Stimulated activated CD8-positive, alpha-beta memory T cell treated with anti-CD3 and anti-CD28 coated beads, Interleukin-7, amount 100 ng/mL, for 1 hour (primary cell): ENCODE results near the gene ELOB.

Experiments used
- DNase-seq, 2 donors: peaks; one replicate each; pipeline ENCODE4 v3.0.0-alpha.2; 2020; ENCODE audit warnings: low read depth in 2 of 2

ELOB gene

DNA sequence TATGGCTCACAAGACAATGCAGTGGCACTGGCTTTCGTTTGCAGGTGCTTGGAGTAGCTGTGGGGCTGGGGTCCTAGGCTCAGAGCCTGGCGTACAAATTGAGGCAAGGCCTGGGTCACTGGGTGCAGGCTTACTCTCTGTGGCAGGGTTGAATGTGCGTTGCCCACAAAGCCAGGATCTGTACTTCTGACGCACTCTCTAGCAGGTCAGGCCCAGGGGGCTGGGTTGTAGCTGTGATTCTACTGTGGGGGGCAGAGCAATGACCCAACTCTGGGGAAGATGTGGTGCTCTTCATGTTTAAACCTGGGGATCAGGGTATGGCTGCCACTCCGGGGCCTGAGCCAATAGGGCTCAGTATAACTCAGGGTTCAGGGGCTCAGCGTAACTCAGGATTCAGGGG, 33.6 kb upstream of the ELOB start:
- no peak for DNase-seq

DNA sequence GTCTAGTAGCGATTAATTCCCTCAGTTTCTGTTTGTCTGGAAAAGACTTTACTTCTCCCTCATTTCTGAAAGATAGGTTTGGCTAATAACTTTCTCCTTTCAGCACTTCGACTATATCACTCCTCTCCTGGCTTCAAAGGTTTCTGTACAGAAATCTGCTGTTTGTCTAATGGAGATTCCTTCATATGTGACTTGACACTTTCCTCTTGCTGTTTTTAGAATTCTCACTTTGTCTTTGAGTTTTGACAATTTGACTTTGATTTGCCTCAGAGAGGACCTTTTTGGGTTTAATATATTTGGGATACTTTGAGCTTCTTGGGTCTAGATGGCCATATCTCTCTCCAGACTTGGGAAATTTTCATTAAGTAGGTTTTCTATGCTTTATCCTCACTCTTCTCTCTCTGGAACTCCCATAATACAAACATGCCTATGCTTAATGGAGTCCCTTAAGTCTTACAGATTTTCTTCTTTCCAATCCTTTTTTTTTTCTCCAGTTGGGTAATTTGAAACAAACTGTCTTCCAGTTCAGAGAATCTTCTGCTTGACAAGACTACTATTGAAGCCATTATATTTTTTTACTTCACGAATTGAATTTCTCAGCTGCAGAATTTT, 32.2 kb upstream of the ELOB start:
- no peak for DNase-seq

GRCh38 chr16:2808181-2808580, 31.1 kb upstream of the ELOB start:
- DNase-seq, result no peak

DNA sequence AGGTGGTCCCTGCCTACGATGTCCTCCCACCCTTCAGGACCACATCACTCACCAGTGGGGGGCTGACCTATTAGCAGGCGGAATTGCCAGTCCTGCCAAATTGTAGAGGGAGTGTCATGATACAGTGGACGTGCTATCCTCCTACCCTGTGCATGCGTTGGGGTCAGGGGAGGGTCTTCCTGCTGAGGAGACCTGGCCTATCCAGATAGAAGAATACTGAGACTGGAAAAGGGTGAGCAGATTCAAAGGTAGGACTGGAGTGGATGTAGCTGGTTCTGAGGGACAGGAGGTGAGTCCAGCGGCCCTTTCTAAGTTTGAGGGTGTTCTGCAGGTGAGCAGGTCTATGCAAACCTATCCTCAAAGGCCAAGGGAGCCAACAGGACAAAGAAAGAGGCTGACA, 29.2 kb upstream of the ELOB start:
- DNase-seq, result no peak

DNA sequence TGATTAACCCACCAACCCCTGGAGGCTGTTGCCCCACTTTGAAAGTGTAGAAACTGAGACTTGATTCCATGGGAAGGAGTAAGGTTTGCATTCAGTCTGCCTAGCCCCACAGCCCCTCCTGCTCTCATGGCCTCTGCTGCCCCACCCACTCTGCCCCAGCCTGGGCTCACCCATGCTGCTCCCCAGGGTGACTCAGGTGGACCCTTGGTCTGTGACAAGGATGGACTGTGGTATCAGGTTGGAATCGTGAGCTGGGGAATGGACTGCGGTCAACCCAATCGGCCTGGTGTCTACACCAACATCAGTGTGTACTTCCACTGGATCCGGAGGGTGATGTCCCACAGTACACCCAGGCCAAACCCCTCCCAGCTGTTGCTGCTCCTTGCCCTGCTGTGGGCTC, 27.6 kb upstream of the ELOB start:
- no peak for DNase-seq

DNA sequence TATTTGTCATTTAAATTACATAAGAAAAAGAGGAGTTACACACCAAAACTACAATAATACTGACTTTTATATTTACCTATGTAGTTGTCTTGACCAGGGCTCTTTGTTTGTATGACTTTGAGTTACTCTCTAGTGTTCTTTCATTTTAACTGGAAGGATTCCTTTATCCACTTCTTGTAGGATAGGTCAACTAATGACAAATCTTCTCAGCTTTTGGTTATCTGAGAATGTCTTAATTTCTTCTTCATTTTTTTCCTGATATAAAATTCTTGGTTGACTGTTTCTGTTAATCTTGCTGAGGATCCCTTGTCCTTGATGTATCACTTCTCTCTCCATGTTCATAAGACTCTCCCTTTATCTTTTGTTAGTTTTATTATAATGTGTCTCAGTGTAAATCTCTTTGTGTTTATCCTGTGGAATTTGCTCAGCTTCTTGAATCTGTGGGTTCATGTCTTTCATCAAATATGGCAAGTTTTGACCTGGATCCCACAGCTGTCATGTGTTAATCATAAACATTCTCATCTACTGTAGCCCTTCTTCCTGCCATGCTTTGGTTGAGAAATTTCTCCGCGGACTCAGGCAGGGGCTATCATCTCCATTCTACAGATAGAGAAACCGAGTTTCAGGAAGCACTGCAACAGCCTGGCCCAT, 26.6 kb upstream of the ELOB start:
- DNase-seq, result no peak

DNA sequence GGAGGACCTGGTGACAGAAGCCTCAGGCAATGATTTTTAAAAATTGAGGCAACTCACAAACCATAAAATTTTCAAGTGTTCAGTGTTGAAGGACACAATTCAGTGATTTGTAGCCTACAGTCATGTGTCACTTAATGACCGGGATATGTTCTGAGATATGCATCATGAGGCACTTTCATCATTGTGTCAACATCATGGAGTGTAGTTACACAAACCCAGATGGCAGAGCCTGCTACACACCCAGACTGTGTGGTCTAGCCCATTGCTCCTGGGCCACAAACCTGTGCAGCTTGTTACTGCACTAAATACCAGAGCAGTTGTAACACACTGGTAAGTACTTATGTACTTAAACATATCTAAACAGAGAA, 22.8 kb upstream of the ELOB start:
- DNase-seq, result no peak

- no peak for DNase-seq
Measured at GRCh38 chr16:2799205-2799858, 22.3 kb upstream of the ELOB start.

DNA sequence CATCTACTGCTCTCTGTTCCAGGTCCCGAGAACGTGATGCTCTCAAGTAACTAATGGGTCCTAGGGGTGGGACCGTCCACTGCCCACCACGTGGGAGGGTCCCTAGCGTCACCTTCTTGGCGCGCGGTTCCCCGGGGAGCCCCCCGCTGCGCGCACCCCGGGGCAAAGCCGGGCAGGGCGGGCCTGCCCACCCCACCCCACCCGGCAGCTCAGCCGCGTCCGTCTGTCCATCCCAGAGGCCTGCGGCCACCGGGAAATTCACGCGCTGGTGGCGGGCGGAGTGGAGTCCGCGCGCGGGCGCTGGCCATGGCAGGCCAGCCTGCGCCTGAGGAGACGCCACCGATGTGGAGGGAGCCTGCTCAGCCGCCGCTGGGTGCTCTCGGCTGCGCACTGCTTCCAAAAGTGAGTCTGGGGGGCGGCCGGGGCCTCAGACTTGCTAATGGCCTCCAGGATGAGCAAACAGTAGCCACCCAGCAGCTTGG, 21.7 kb upstream of the ELOB start:
- DNase-seq, result no peak

GRCh38 chr16:2795395-2796143, 18.5 kb upstream of the ELOB start:
- DNase-seq, result no peak

DNA sequence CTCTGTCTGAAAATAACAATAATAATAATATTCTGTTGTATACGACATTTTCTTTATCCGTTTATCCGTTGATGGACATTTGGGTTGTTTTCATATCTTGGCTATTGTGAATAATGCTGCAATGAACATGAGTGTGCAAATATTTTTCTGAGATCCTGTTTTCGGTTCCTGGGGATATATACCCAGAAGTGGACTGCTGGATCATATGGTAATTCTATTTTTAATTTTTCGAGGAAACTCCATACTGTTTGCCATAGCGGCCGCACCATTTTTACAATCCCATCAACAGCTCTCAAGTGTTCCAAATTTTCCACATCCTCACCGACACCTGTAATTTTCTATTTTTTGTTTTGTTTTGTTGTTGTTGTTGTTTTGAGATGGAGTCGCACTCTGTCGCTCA, 15.9 kb upstream of the ELOB start:
- DNase-seq, result no peak

DNA sequence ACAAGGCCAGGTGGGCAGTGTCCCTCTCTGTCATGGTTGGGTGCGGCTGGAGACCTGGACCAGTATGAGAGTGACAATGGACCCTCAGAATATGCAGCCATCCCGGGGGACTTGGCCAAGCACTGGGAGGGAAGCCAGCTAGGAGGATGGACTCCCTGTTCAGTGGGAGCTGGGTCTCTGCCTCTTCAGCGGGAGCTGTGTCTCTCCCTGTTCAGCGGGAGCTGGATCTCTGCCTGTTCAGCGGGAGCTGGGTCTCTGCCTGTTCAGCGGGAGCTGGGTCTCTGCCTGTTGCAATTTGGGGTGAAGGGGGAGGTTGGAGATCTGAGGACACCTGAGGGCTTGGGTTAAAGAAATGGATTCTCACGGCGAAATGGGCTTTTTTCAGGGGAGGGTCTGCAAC, 14.1 kb upstream of the ELOB start:
- no peak for DNase-seq

DNA sequence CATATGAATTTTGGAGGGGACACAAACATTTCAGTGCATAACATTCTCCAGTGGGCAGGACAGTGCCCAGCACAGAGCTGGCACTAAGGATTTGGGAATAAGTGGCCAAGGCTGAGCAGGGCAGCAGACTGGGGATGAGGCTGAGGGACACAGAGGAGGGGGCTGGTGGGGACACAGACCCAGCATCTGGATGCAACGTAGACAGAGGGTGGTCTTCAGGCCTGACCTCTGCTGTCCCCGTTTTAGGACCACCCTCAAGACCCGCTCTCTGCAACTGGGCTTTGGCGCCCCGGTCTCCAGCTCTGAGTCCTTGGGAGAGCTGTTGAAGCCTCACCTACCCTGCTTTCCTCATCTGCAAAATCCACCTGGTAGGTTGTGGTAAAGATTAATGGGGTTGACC, 13.6 kb upstream of the ELOB start:
- no peak for DNase-seq

- no peak for DNase-seq
Measured at GRCh38 chr16:2787961-2788360, 10.9 kb upstream of the ELOB start.

GRCh38 chr16:2787406-2787805, 10.3 kb upstream of the ELOB start, which contains the start of gene PRSS33:
Gene PRSS33 (minus strand): TSS chr16:2787560. CDS start chr16:2786547, 1,013 bp downstream.
- DNase-seq, result no peak

GRCh38 chr16:2786826-2787151, 9.7 kb upstream of the ELOB start:
- DNase-seq, result no peak

DNA sequence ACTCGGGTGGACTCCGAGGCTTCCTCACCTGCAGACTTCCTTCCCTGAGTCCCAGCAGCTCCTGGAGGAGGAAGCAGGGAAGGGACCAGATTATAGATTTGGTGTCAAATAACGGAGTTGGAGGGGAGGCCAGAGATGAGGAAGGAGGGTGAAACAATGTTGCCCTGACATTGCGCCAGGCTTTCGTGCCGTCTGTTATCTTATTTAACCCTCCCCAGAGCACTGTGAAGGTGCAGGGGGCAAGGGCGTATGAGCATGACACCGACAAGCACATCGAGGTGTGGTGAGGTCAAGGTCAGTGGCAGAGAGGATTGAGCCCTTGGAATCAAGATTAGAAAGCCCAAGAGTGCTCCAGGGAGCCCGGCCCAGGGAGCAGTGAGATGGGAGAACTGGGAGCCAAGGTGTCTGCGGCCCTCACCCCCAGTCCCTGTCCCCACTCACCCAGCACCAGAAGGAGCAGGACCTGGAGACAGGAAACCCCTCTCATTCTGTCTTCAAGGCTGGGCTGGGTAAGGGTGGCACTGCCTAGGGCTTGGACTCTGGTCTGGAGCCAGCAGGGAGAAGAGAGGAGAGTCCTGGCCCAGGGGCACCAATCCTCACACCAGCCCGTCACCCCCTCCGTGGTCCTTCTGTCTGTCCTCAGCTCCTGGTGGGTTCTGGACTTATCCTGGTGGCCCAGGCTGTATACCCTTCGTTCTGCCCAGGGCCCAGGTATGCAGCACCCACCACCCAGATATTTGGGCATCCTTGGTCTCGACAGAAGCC, 9.2 kb upstream of the ELOB start:
- DNase-seq, result no peak

GRCh38 chr16:2785101-2785991, 8.3 kb upstream of the ELOB start:
- no peak for DNase-seq

DNA sequence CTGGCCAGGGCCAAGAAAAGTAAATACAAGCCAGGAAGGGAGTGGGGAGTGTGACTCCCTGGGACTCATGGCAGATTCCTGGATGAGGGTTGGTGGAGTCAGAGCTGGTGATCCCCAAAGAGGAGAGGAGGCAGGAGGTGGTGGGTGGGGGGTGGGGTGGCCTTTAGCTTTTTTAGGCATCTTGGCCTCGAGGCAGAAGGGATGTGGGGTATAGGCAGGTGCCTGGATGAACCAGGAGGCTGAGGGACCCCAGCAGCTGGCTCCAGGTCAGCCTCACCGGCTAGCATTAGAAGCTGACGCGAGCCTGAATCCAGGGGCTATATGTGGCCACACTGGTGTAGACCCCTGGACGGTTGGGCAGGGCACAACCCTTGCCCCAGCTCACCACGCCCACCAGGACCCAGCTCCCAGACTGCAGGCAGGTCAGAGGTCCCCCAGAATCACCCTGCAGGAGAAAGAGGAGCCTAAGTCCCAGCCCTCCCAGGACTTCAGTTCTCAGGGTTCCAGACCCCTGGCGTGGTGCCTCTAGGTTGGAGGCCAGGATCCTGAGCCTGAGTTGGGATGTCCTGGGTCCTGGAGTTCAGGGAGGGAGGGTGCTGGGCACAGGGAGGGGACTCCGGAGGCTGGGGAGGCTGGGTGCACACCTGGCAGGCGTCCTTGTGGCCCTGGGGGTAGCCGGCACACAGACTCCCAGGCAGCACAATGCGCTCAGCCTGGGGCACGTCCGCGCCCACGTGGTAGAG, 7.4 kb upstream of the ELOB start:
- no peak for DNase-seq
